ENCODE data around the gene PSENEN.

DNA sequence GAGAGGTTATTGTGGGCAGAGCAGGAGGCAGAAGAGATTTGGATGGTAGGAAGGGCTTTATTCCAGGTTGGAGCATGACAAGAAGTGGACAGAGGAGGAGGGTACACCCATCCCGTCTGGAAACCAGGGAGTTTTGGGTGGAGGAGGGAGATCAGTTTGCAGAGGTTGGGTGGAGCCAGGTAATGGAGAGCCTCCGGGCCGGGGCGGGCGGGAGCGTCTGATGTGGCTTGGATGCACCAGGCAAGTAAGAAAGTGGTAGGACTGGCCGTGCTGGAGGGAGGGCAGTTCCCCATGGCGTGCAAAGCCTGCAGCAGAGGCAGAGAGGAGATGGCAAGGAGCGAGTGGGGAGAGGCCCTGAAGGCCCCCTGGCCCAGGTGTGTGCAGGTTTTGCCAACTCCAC lies 14.1 kb upstream of the PSENEN start:
- TF ChIP-seq CEBPB (IDR thresholded peaks at IDR 0.05) (no peak), BHLHE40 (IDR thresholded peaks at IDR 0.05; ENCODE audit: low read depth, low read length) (no peak), HEYL (CRISPR knock-in tag; IDR thresholded peaks at IDR 0.05) (no peak), ZSCAN20 (CRISPR knock-in tag; IDR thresholded peaks at IDR 0.05) (no peak), POLR2A (IDR thresholded peaks at IDR 0.05; ENCODE audit: low read length) (no peak), POLR2AphosphoS2 (conservative IDR thresholded peaks at IDR 0.05; ENCODE audit: low read length) (no peak), KDM1A (IDR thresholded peaks at IDR 0.05; ENCODE audit: low read depth) (no peak)
- TF ChIP-seq, protein P1, sequence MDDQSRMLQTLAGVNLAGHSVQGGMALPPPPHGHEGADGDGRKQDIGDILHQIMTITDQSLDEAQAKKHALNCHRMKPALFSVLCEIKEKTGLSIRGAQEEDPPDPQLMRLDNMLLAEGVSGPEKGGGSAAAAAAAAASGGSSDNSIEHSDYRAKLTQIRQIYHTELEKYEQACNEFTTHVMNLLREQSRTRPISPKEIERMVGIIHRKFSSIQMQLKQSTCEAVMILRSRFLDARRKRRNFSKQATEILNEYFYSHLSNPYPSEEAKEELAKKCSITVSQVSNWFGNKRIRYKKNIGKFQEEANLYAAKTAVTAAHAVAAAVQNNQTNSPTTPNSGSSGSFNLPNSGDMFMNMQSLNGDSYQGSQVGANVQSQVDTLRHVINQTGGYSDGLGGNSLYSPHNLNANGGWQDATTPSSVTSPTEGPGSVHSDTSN (IDR thresholded peaks at IDR 0.05) = no peak
- TF ChIP-seq, protein P2, sequence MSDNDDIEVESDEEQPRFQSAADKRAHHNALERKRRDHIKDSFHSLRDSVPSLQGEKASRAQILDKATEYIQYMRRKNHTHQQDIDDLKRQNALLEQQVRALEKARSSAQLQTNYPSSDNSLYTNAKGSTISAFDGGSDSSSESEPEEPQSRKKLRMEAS (IDR thresholded peaks at IDR 0.05) = no peak
- TF ChIP-seq, protein P3, sequence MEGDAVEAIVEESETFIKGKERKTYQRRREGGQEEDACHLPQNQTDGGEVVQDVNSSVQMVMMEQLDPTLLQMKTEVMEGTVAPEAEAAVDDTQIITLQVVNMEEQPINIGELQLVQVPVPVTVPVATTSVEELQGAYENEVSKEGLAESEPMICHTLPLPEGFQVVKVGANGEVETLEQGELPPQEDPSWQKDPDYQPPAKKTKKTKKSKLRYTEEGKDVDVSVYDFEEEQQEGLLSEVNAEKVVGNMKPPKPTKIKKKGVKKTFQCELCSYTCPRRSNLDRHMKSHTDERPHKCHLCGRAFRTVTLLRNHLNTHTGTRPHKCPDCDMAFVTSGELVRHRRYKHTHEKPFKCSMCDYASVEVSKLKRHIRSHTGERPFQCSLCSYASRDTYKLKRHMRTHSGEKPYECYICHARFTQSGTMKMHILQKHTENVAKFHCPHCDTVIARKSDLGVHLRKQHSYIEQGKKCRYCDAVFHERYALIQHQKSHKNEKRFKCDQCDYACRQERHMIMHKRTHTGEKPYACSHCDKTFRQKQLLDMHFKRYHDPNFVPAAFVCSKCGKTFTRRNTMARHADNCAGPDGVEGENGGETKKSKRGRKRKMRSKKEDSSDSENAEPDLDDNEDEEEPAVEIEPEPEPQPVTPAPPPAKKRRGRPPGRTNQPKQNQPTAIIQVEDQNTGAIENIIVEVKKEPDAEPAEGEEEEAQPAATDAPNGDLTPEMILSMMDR (IDR thresholded peaks at IDR 0.05) = no peak

Measured in A549 (cell line).